Measurements from ENCODE around the gene EEFSEC. TPM values are rescaled to one million over a fixed set of nuclear protein-coding genes. Genes with fewer than 3 reads are reported as not detected.

Gene EEFSEC
- total RNA-seq, 1 experiment from 2014 or later = 9.5 TPM

GRCh38 chr3:128369121-128369703, 215.9 kb downstream of the EEFSEC start:
- no peak overlapping the region for H3K4me3 Mint-ChIP-seq
- WGBS (ENCODE audit: extremely low coverage, insufficient read length, low lambda C conversion rate) = no CpG with 5 or more reads among the region's 2 CpGs
- H3K18ac ChIP-seq (ENCODE audit: insufficient read length, low read depth, low read length) = no peak overlapping the region

More at GRCh38 chr3:128369121-128369703, 215.9 kb downstream of the EEFSEC start:
- no peak overlapping the region for H2AFZ ChIP-seq (ENCODE audit: low read length)
- no peak overlapping the region for H3K56ac ChIP-seq (ENCODE audit: insufficient read length, low read depth, low read length)
- H3K27me3 Mint-ChIP-seq (ENCODE audit: low read depth) = no peaks in the 10 kb centered on the region; the same call in 1 of the 2 replicates
- H2BK5ac ChIP-seq (ENCODE audit: insufficient read length, low read length) = no peak overlapping the region
- H3K9me3 ChIP-seq (ENCODE audit: control insufficient read depth, low read depth, low read length) = no peaks in the 10 kb centered on the region
- no peak overlapping the region for H2BK120ac ChIP-seq (ENCODE audit: low read depth, low read length, poor library complexity, severe bottlenecking)
- H3K23ac ChIP-seq (ENCODE audit: insufficient read length, low read depth, low read length) = no peak overlapping the region
- no peaks in the 10 kb centered on the region for H3K79me1 ChIP-seq (ENCODE audit: insufficient read depth, low read depth, low read length, poor library complexity, severe bottlenecking)
- no peak overlapping the region for H3K27ac Mint-ChIP-seq
- no peaks in the 10 kb centered on the region; the same call in 1 of the 2 replicates for H3K4me1 ChIP-seq (ENCODE audit: insufficient read depth, low read length)
- H3T11ph ChIP-seq (ENCODE audit: low read length) = no peak overlapping the region
- no peaks in the 10 kb centered on the region for H3K27me3 ChIP-seq (ENCODE audit: insufficient read depth, low read length)
- no peaks in the 10 kb centered on the region for H3K79me2 ChIP-seq (ENCODE audit: insufficient read depth, low read length)
- H3K9me3 Mint-ChIP-seq = no peaks in the 10 kb centered on the region
- TF ChIP-seq CTCF (conservative IDR thresholded peaks at IDR 0.05) = no peak
- H3K27ac ChIP-seq (ENCODE audit: insufficient read length, low read depth, low read length) = no peak overlapping the region
- H2AK5ac ChIP-seq (ENCODE audit: insufficient read length, low read length) = no peak overlapping the region
- H4K20me1 ChIP-seq (ENCODE audit: control insufficient read depth, insufficient read depth, insufficient read length) = no peaks in the 10 kb centered on the region
- no peak overlapping the region for H3K4me2 ChIP-seq (ENCODE audit: insufficient read depth, insufficient read length, low read length)
- H4K5ac ChIP-seq (ENCODE audit: insufficient read length, low read depth, low read length) = no peak overlapping the region
- no peak for DNase-seq
- H2BK15ac ChIP-seq (ENCODE audit: low read depth, low read length) = no peak overlapping the region
- no peak overlapping the region for H4K91ac ChIP-seq (ENCODE audit: insufficient read length, low read depth, low read length)
- no peak overlapping the region for H3K9ac ChIP-seq (ENCODE audit: extremely low read depth, insufficient read length, low read length)
- no peak overlapping the region for H2BK12ac ChIP-seq (ENCODE audit: insufficient read length, low read depth, low read length)
- H4K8ac ChIP-seq (replicated peaks; ENCODE audit: insufficient read length, low read depth, low read length) = no peak overlapping the region
- peaks cover 0 to 6% (median 5%) of the 10 kb centered on the region in 3 experiments; a peak in 2 of 7 replicates for H3K36me3 Mint-ChIP-seq (ENCODE audit: insufficient read depth in 1 of 3, low read depth in 3 of 3)
- H2BK20ac ChIP-seq (ENCODE audit: low read depth, low read length, poor library complexity, severe bottlenecking) = no peak overlapping the region
- H3K4me1 Mint-ChIP-seq = peaks cover 15 to 16% of the 10 kb centered on the region in 2 experiments
- no peaks in the 10 kb centered on the region for H3K23me2 ChIP-seq (ENCODE audit: insufficient read length, low read depth, low read length, poor library complexity, severe bottlenecking)
- no peak overlapping the region for H3K14ac ChIP-seq (ENCODE audit: insufficient read depth, low read length)
- H3K4ac ChIP-seq (ENCODE audit: low read depth, low read length) = no peak overlapping the region
